Endothelial cell of umbilical vein (primary cell): ENCODE measurements around the gene SMIM41. TPM values are rescaled to one million over a fixed set of nuclear protein-coding genes. Genes with fewer than 3 reads are reported as not detected.

Experiments used
- BruUV-seq: library from RNA; stranded (reverse); fragments of 400-500 nt; replicated peaks from 2 replicates; lab custom pipeline; 2021; lab: Mats Ljungman, UMichigan
- CTCF ChIA-PET: fragments of 300-600, 350-600 bp; sonication (Branson Sonifier 250); formaldehyde crosslinking; loops from one replicate; lab custom pipeline; 2021; ENCODE audit warnings: antibody characterized with exemption, inconsistent platforms; lab: Charles Lee
- POLR2A ChIA-PET: fragments of 300-600, 350-600 bp; sonication (Branson Sonifier 250); formaldehyde crosslinking; loops from one replicate; lab custom pipeline; 2021; ENCODE audit warnings: antibody characterized with exemption, inconsistent platforms; lab: Charles Lee
- DNase-seq: peaks from one replicate; pipeline ENCODE4 v3.0.0-alpha.2; 2011; ENCODE audit warnings: low read depth, low spot score
- FAIRE-seq: peaks from 2 replicates; lab custom pipeline; 2011; peaks lifted over from hg19 to GRCh38; lab: Jason Lieb, UNC
- H2AFZ ChIP-seq: 2 replicates; pipeline ENCODE4 v1.6.0; 2012; ENCODE audit warnings: low read depth, low read length, control low read depth, inconsistent platforms
- H3K27ac ChIP-seq: 2 replicates; pipeline ENCODE4 v1.5.1; 2011; ENCODE audit warnings: low read depth, mild to moderate bottlenecking, control low read depth, low read length, moderate library complexity; ENCODE audit not compliant: insufficient read depth
- H3K27me3 ChIP-seq, 2 experiments: 2 replicates each; pipeline versions ENCODE4 v1.6.0 to v1.6.1; 2011; ENCODE audit warnings: low read length in 2 of 2, mixed read lengths in 1 of 2; ENCODE audit not compliant: control insufficient read depth in 2 of 2, insufficient read depth in 2 of 2
- H3K36me3 ChIP-seq, 2 experiments: 2 replicates in 1 of 2; 3 replicates in 1 of 2; pipeline ENCODE4 v1.5.1; 2011; ENCODE audit warnings: low read length in 2 of 2, mild to moderate bottlenecking in 1 of 2, moderate library complexity in 1 of 2; ENCODE audit not compliant: control insufficient read depth in 2 of 2, insufficient read depth in 2 of 2; ENCODE audit errors: extremely low read depth in 1 of 2
- H3K4me1 ChIP-seq: 3 replicates; pipeline ENCODE4 v1.5.1; 2011; ENCODE audit warnings: mild to moderate bottlenecking, low read length; ENCODE audit not compliant: control insufficient read depth, insufficient read depth; ENCODE audit errors: extremely low read depth
- H3K4me2 ChIP-seq: 2 replicates; pipeline ENCODE4 v1.6.1; 2011; ENCODE audit warnings: low read length, control low read depth, mixed read lengths; ENCODE audit not compliant: insufficient read depth
- H3K4me3 ChIP-seq, 3 experiments: fragments of 200-600 bp in 1 of 3; sonication (generic), shearing (Covaris generic) in 1 of 3; replicated peaks in 1 of 3; 2 replicates each; pipeline ENCODE4 v1.5.1; 2011 to 2016; ENCODE audit warnings: control low read depth in 3 of 3, low read length in 3 of 3, mild to moderate bottlenecking in 2 of 3, inconsistent platforms in 1 of 3, low read depth in 1 of 3, moderate library complexity in 1 of 3; ENCODE audit not compliant: insufficient read depth in 1 of 3
- H3K79me2 ChIP-seq: 2 replicates; pipeline ENCODE4 v1.6.0; 2012; ENCODE audit warnings: low read length, inconsistent platforms; ENCODE audit not compliant: control insufficient read depth, insufficient read depth
- H3K9ac ChIP-seq: replicated peaks from 2 replicates; pipeline ENCODE3; 2011; ENCODE audit warnings: low read length, control low read depth; ENCODE audit not compliant: insufficient read depth; ENCODE audit errors: extremely low read depth
- H3K9me1 ChIP-seq: replicated peaks from 3 replicates; pipeline ENCODE4 v1.6.0; 2011; ENCODE audit warnings: mild to moderate bottlenecking, low read length; ENCODE audit not compliant: control insufficient read depth, insufficient read depth; ENCODE audit errors: extremely low read depth
- H3K9me3 ChIP-seq: replicated peaks from 2 replicates; pipeline ENCODE4 v1.5.1; 2012; ENCODE audit warnings: low read length, inconsistent platforms; ENCODE audit not compliant: control insufficient read depth, insufficient read depth
- H4K20me1 ChIP-seq: replicated peaks from 2 replicates; pipeline ENCODE3; 2011; ENCODE audit warnings: mild to moderate bottlenecking, low read length; ENCODE audit not compliant: control insufficient read depth, insufficient read depth; ENCODE audit errors: extremely low read depth
- CTCF ChIP-seq, 2 donors: IDR thresholded peaks; 1 replicate in 1 of 2; 2 replicates in 1 of 2; pipeline ENCODE4 v1.5.1; 2011; ENCODE audit warnings: low read length in 2 of 2, mild to moderate bottlenecking in 2 of 2, moderate library complexity in 2 of 2, control low read depth in 1 of 2, inconsistent platforms in 1 of 2, low read depth in 1 of 2; ENCODE audit not compliant: insufficient read depth in 1 of 2; ENCODE audit errors: extremely low read depth in 1 of 2
- FOS ChIP-seq: IDR thresholded peaks from 2 replicates; pipeline ENCODE4 v1.6.1; 2011; ENCODE audit warnings: mild to moderate bottlenecking, low read length, moderate library complexity, borderline replicate concordance; ENCODE audit not compliant: insufficient read depth
- JUN ChIP-seq: IDR thresholded peaks from 2 replicates; pipeline ENCODE4 v1.6.1; 2011; ENCODE audit warnings: borderline replicate concordance, low read depth; ENCODE audit not compliant: insufficient read length, insufficient read depth
- MYC ChIP-seq: IDR thresholded peaks from one replicate; pipeline ENCODE4 v1.6.1; 2011; ENCODE audit warnings: mild to moderate bottlenecking, low read depth, low read length
- dilution Hi-C: fragments of 300-500 bp; cut with MboI; formaldehyde crosslinking; loops from one replicate; pipeline ENCODE4 v1.15.0; 2019; ENCODE audit warnings: low sequenced_read_pairs; ENCODE audit not compliant: extremely low pct_ligation_motif_present
- intact Hi-C: fragments of 100-400 bp; cut with micrococcal nuclease; formaldehyde crosslinking; loops from one replicate; pipeline ENCODE4 v1.10.0; 2022
- polyA plus RNA-seq, 4 experiments: library from polyadenylated mRNA; depleted of rRNA in 3 of 4; stranded (reverse) in 3 of 4; unstranded in 1 of 4; fragments of >200 nt; gene quantifications; 2 replicates each; pipeline versions ENCODE4 v1.2.1 to v1.2.3, GENCODE V29; 2011 to 2012; ENCODE audit warnings: missing spikeins in 1 of 4
- total RNA-seq: library from RNA; stranded (reverse); gene quantifications from 2 replicates; pipeline ENCODE4 v1.2.3, GENCODE V29; 2021
- TF ChIP-seq, protein P1 (sequence below): IDR thresholded peaks from 2 replicates; pipeline ENCODE4 v1.6.1; 2011; ENCODE audit not compliant: insufficient read depth, insufficient read length

Gene SMIM41
- total and polyA plus RNA-seq, 2 donors (not counting 3 experiments of a cell fraction or from before 2014, with no cell fraction given) = not detected

GRCh38 chr12:52149651-52150241, 70.2 kb downstream of the SMIM41 start:
- peak; percentile 48 for FAIRE-seq
- DNase-seq = no peak
- no peak overlapping the region for H3K4me3 ChIP-seq
- no peaks in the 10 kb centered on the region for H3K9me1 ChIP-seq
- intact Hi-C loops = loop anchor here (10.0 kb wide), 1 partner anchor 835 kb away; no protein-coding TSS in a partner anchor
- no peaks in the 10 kb centered on the region for H3K9me3 ChIP-seq
- TF ChIP-seq, protein P1, sequence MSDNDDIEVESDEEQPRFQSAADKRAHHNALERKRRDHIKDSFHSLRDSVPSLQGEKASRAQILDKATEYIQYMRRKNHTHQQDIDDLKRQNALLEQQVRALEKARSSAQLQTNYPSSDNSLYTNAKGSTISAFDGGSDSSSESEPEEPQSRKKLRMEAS = no peak
- TF ChIP-seq JUN = no peak
- no peak for TF ChIP-seq FOS
- no peak for TF ChIP-seq CTCF (IDR thresholded peaks at IDR 0.05; ENCODE audit: extremely low read depth in 1 of 2, insufficient read depth in 1 of 2, low read depth in 1 of 2, low read length in 2 of 2)
- TF ChIP-seq MYC = no peak
- H3K4me2 ChIP-seq = no peak overlapping the region
- POLR2A ChIA-PET = no interaction called here
- CTCF ChIA-PET = interaction anchor here (0.8 to 1.8 kb wide), 3 partner anchors 124 to 730 kb away, joined by 3 to 6 read pairs (median 4); no protein-coding TSS in a partner anchor
- peaks cover 25% of the 10 kb centered on the region for H3K4me1 ChIP-seq
- H3K36me3 ChIP-seq = no peaks in the 10 kb centered on the region
- no peaks in the 10 kb centered on the region for H3K27me3 ChIP-seq
- dilution Hi-C loops = no loop called here
- BruUV-seq = no TSS peak
- no peaks in the 10 kb centered on the region for H4K20me1 ChIP-seq
- H3K79me2 ChIP-seq = no peaks in the 10 kb centered on the region
- H3K9ac ChIP-seq = no peak overlapping the region
- H3K27ac ChIP-seq = no peak overlapping the region
- H2AFZ ChIP-seq = peak overlapping the region; percentile 12
